GM11168 (cell line): ENCODE measurements around the gene MON1A.
"Not testable (repeated sequence)": the region's sequence is repeated elsewhere in the genome, so short reads cannot be mapped to it uniquely, and the experiment has no call there.

ENCODE experiments used
- in situ Hi-C: fragments of 300-500 bp; cut with MboI; formaldehyde crosslinking; loops from one replicate; pipeline ENCODE4 v1.12.0; 2022; ENCODE audit warnings: low sequenced_read_pairs; ENCODE audit not compliant: unreplicated experiment

The MON1A gene

DNA sequence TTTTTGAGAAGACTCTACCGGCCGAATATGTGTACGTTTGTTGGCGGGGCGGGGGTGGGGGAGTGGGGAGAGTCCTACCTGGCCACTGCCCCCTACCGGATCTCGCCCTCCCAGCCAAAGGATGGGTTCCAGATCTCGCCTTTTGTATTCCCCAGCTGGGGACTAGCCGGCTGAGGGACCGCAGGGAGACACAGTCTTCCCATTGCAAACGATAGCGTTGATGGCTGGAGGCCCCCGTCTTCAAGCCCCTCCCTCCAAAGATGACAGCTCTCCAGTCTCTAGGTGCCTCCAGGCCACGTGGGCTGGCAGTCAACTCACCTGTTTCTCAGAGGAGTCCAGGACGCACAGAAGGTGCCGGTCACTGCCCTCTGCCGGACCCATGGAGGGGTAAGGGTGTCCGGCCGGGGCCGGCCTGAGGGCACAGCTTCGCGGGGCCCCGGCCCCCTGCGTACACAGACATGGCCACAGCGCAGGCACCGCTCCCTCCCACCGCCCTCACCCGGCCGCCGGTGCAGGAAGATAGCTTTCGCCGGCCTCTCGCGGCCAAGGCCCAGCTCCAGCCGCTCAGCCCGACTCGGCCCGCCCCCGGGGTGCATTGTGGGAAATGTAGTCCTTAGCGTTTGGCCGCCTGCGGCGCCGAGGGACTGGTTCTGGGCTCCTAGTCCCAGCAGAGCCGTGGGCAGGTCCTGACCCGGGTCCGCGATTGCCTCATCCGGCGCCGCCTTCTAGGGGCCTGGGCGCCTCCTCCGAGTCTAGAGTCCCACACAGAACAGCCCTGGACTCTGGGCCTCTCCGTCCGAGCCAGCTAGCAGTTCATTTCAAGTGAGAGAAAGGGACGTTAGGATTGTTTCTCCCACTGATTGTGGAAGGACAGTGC lies at the start of gene MON1A:
MON1A (minus strand) TSS at position 521 of the 877 bp plus-strand sequence. CDS start 16,465 bp downstream, outside the sequence.
- in situ Hi-C loops = no loop called here

- in situ Hi-C loops = no loop called here
These were observed 47.3 kb upstream of the MON1A start for GRCh38 chr3:49976942-49977341.

- in situ Hi-C loops = no loop called here
These were observed 43.0 kb upstream of the MON1A start for GRCh38 chr3:49972656-49973055.

GRCh38 chr3:49968346-49968745 lies 38.7 kb upstream of the MON1A start:
- in situ Hi-C loops = no loop called here

- in situ Hi-C loops = no loop called here
These were observed 37.7 kb upstream of the MON1A start for GRCh38 chr3:49967291-49967690.

GRCh38 chr3:49966233-49966942 lies 36.8 kb upstream of the MON1A start:
- in situ Hi-C loops = no loop called here

DNA sequence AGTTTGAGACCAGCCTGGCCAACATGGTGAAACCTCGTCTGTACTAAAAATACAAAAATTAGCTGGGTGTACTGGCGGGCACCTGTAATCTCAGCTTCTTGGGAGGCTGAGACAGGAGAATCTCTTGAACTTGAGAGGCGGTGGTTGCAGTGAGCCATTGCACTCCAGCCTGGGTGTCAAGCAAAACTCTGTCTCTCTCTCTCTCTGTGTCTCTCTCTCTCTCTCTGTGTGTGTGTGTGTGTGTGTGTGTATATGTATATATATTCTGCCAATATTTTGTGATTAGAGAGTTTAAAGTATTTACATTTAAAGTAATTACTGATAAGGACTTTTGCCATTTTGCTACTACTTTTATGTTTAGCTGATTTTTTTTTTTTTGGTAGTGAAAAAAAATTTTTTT lies 26.0 kb upstream of the MON1A start:
- in situ Hi-C loops = no loop called here

DNA sequence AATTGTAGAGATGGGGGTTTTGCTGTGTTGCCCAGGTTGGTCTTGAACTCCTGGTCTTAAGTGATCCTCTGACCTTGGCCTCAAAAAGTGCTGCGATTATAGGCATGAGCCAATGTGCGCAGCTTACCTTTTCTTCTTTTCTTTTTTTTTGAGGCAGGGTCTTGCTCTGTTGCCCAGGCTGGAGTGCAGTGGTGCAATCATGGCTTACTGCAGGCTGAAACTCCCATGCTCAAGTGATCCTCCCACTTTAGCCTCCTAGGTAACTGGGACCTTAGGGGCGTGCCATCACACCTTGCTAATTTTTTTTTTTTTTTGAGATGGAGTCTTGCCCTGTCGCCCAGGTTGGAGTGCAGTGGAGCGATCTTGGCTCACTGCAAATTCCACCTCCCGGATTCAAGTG lies 23.3 kb upstream of the MON1A start:
- in situ Hi-C loops = no loop called here

DNA sequence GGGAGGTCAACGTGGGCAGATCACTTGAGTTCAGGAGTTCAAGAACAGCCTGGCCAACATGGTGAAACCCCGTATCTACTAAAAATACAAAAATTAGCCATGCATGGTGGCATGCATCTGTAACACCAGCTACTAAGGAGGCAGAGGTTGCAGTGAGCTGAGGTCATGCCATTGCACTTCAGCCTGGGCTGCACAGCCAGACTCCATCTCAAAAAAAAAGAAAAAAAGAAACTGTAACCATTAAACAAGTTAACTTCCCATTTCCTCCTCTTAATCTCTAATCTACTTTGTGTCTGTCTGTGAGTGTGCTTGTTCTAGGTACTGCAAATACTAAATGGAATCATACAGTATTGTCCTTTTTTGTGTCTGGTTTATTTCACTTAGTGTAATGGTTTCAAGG lies 13.0 kb upstream of the MON1A start:
- in situ Hi-C loops = no loop called here

DNA sequence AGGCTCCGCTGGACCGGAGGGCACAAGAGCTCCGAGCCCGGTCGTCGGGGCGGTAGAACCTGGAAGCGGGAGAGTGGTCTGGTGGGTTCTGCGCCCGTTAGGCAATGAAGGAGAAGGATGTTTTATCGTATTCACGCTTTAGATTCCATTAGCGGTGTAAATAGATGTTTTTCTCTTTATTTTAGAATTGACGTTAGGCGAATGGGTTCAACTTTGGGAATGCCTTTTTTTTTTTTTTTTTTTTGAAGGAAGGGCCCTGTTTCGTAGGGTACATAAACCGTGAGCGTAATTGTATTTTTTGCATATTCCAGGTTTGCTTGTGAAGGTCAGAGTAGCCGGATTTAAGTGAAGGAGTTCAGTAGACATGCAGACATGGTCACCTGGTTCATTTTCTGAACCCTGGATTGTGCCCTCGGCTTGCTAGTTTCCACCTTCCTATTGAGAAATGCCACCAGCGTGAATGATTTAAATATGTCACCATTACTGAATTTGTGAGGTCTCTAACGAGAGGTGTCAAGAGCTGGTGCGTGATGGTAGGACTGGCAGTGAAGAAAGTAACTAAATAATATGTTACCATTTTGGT lies 11.1 kb upstream of the MON1A start:
- in situ Hi-C loops = no loop called here

- in situ Hi-C loops = no loop called here
These were observed 10.5 kb upstream of the MON1A start, which contains the start of gene RBM6 for GRCh38 chr3:49939858-49940666. Gene RBM6, plus strand, starts transcription at chr3:49940150. Its CDS starts 22,492 bp downstream, at chr3:49962642.

GRCh38 chr3:49937090-49937489 lies 7.5 kb upstream of the MON1A start:
- in situ Hi-C loops = no loop called here

DNA sequence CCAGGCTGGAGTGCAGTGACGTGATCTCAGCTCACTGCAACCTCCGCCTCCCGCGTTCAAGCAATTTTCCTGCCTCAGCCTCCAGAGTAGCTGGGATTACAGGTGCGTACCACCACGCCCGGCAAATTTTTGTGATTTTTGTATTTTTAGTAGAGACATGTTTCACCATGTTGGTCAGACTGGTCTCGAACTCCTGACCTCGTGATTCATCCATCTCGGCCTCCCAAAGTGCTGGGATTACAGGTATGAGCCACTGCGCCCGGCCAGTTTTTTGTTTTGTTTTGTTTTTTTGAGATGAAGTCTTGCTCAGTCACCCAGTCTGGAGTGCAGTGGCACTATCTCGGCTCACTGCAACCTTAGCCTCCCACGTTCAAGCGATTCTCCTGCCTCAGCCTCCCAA lies 2.7 kb upstream of the MON1A start:
- in situ Hi-C loops = not testable (repeated sequence)

DNA sequence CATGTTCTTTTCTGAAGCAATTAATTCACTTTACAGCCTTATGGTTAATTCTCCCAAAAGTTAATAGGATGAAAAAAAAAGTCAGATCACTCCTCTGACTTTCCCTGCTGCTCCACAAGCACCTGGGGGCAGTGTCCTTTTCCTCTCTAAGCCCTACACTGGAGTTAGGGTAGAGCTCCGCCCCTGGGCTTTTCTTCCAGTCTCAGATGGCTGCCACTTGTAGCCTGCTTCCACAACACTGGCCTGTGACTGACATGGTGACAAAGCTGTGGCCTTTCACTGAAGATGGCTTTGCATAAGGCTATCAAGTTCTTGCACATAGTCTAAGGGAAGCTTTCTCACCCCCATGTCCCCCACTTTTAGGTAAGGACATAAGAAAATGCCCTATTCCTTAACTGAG lies 1.3 kb upstream of the MON1A start:
- in situ Hi-C loops = no loop called here

- in situ Hi-C loops = no loop called here
These were observed 618 bp upstream of the MON1A start for GRCh38 chr3:49930168-49930690.

- in situ Hi-C loops = no loop called here
These were observed 1.1 kb downstream of the MON1A start for GRCh38 chr3:49928481-49929017.

DNA sequence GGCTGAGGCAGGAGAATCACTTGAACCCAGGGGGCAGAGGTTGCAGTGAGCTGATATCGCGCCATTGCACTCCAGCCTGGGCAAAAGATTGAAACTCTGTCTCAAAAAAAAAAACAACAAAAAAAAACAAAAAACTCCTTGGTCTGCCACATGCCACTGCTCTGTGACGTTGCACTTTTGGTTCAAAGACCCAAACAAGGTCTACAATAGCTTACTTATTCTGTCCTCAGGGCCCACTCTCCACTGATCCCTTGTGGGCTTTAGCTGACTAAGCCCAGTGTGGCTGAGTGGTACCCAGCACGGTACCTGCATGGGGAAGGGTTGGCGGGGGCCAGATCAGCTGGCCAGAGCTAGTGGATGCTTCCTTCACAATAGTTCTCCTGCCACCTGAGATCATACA lies 1.8 kb downstream of the MON1A start:
- in situ Hi-C loops = no loop called here

DNA sequence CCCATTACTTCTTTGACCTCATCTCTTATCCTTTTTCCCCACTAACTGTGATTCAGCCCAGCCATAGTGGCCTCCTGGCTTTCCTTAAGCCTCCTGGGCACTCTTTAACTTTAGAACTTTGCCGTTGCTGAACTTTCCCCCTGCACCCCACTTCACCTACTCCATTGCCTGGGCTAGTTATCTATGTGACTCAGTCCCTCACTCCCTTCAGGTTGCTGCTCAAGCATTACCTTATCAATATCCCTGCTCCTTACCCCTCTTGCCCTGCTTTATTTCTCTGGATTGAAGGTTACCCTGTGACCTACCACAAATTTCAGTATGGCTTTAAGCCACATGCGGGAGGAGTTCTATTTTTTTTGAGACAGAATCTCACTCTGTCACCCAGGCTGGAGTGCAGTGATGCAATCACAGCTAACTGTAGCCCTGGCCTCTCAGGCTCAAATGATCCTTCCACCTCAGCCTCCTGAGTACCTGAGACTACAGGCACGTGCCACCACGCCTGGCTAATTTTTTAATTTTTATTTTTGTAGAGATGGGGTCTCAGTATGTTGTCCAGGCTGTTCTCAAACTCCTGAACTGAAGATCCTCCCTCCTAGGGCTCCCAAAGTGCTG lies 3.4 kb downstream of the MON1A start:
- in situ Hi-C loops = no loop called here

DNA sequence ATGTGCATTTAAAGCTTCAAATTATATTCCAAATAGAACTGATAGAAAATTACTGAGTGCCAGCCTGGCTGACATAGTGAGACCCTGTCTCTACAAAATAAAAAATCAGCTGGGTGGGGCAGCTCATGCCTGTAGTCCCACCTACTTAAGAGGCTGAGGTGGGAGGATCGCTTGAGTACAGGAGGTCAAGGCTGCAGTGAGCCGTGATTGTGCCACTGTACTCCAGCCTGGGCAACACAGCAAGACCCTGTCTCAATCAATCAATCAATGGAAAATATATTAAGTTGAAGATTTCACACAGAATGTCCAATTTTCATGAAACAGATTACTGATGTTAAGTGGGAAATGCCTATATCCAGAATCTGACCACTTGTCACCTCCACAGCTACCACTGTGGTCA lies 4.1 kb downstream of the MON1A start:
- in situ Hi-C loops = no loop called here
